Transverse colon (tissue), 4 donors: ENCODE data around the gene LRRC4C. TPM values are rescaled to one million over a fixed set of nuclear protein-coding genes. Genes with fewer than 3 reads are reported as not detected.

Experiments
- DNase-seq: peaks from one replicate; pipeline ENCODE4 v3.0.0-alpha.2; 2019
- H3K27ac ChIP-seq, 4 donors: fragments of 200-600 bp; sonication (generic); 2 replicates each; pipeline ENCODE4 v1.5.1; 2016 to 2018; ENCODE audit warnings: inconsistent platforms in 4 of 4
- H3K27me3 ChIP-seq: fragments of 200-600 bp; sonication (generic); 2 replicates; pipeline ENCODE4 v1.5.1; 2017; ENCODE audit warnings: inconsistent platforms
- H3K36me3 ChIP-seq, 4 donors: fragments of 200-600 bp; sonication (generic); 2 replicates each; pipeline ENCODE4 v1.5.1; 2017 to 2019; ENCODE audit warnings: inconsistent platforms in 4 of 4
- H3K4me1 ChIP-seq, 4 donors: fragments of 200-600 bp; sonication (generic); 2 replicates each; pipeline ENCODE4 v1.5.1; 2017 to 2020; ENCODE audit warnings: inconsistent platforms in 4 of 4
- H3K4me3 ChIP-seq, 4 donors: fragments of 200-600 bp; sonication (generic); 1 replicate in 1 of 4; 2 replicates in 3 of 4; pipeline versions ENCODE4 v1.5.1 to v1.6.1; 2017 to 2019; ENCODE audit warnings: inconsistent platforms in 4 of 4
- H3K9me3 ChIP-seq, 2 donors: fragments of 200-600 bp; sonication (generic); 2 replicates each; pipeline ENCODE4 v1.5.1; 2017 to 2019; ENCODE audit warnings: inconsistent platforms in 2 of 2
- EP300 ChIP-seq: sonication (generic); formaldehyde crosslinking; IDR thresholded peaks from one replicate; pipeline ENCODE4 v1.6.1; 2017; ENCODE audit warnings: antibody characterized with exemption, low read depth
- POLR2A ChIP-seq: fragments of 450-650 bp; IDR thresholded peaks from one replicate; pipeline ENCODE4 v1.6.1; 2016; ENCODE audit warnings: antibody characterized with exemption, mild to moderate bottlenecking, moderate library complexity
- POLR2AphosphoS5 ChIP-seq, 3 donors: sonication (generic); formaldehyde crosslinking; IDR thresholded peaks; one replicate each; pipeline ENCODE4 v1.6.1; 2016; ENCODE audit warnings: antibody characterized with exemption in 3 of 3
- WGBS, 2 donors: methylation state at CpG; one replicate each; pipeline ENCODE4 v1.1.5; 2018; ENCODE audit warnings: low coverage in 1 of 2; 5-methylcytosine and 5-hydroxymethylcytosine counted together
- in situ Hi-C, 4 donors: fragments of 200-750 bp; cut with MboI; loops; one replicate each; pipeline versions ENCODE4 v1.15.0 to v1.15.1; 2017; ENCODE audit warnings: low sequenced_read_pairs in 3 of 4, low pct_ligation_motif_present in 1 of 4, low pct_unique_long_range_greater_than_20kb in 1 of 4
- intact Hi-C: fragments of 100-400 bp; cut with DNase I; formaldehyde crosslinking; loops from one replicate; pipeline ENCODE4 v1.15.1; 2023; ENCODE audit warnings: low total_unique reads
- total RNA-seq, 4 donors: library from RNA; depleted of rRNA; stranded (reverse); fragments of >200 nt; gene quantifications; one replicate each; pipeline ENCODE4 v1.1.0, GENCODE V29; 2016
- TF ChIP-seq, protein P1 (sequence below), 5 experiments: fragments of 200-600 bp in 3 of 5; fragments of 450-650 bp in 2 of 5; sonication (generic) in 3 of 5; IDR thresholded peaks; 1 replicate in 2 of 5; 2 replicates in 3 of 5; pipeline ENCODE4 v1.5.1; 2016 to 2017; ENCODE audit warnings: antibody characterized with exemption in 5 of 5, inconsistent platforms in 3 of 5, mild to moderate bottlenecking in 2 of 5, moderate library complexity in 1 of 5

The LRRC4C gene
- total RNA-seq, 4 donors from 2014 or later: 0.55 to 1.9 (median 0.64) TPM; not detected in 1

DNA sequence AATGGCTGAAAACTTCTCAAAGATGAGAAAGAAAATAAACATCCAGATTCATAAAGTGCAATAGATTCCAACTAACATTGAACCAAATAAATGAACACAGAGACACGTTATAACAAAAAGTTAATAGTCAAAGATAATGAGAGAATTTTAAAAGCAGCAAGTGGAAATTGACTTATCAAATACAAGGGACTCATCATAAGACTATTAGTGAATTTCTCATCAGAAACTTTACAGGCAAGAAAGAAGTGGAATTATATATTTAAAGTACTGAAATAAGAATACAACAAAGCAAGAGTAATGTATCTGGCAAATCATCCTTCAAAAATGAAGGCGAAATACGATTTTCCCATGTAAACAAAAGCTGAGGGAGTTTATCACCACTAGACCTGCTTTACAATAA lies 852.7 kb downstream of the LRRC4C start:
- no peaks in the 10 kb centered on the region for H3K36me3 ChIP-seq
- peaks cover 2 to 37% of the 10 kb centered on the region in 2 donors for H3K9me3 ChIP-seq
- no peak overlapping the region for H3K4me3 ChIP-seq
- H3K27me3 ChIP-seq: no peaks in the 10 kb centered on the region
- no peak for TF ChIP-seq POLR2A
- no peak for TF ChIP-seq POLR2AphosphoS5 (IDR thresholded peaks at IDR 0.05)
- TF ChIP-seq, protein P1, sequence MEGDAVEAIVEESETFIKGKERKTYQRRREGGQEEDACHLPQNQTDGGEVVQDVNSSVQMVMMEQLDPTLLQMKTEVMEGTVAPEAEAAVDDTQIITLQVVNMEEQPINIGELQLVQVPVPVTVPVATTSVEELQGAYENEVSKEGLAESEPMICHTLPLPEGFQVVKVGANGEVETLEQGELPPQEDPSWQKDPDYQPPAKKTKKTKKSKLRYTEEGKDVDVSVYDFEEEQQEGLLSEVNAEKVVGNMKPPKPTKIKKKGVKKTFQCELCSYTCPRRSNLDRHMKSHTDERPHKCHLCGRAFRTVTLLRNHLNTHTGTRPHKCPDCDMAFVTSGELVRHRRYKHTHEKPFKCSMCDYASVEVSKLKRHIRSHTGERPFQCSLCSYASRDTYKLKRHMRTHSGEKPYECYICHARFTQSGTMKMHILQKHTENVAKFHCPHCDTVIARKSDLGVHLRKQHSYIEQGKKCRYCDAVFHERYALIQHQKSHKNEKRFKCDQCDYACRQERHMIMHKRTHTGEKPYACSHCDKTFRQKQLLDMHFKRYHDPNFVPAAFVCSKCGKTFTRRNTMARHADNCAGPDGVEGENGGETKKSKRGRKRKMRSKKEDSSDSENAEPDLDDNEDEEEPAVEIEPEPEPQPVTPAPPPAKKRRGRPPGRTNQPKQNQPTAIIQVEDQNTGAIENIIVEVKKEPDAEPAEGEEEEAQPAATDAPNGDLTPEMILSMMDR (IDR thresholded peaks at IDR 0.05): no peak
- TF ChIP-seq EP300: no peak
- no peaks in the 10 kb centered on the region for H3K4me1 ChIP-seq
- intact Hi-C loops (no loop called here), in situ Hi-C loops (no loop called here)
- 73 to 76% methylated on average over 3 of the region's 3 CpGs for WGBS, 2 donors
- no peak overlapping the region for H3K27ac ChIP-seq
- no peak for DNase-seq

- DNase-seq: no peak
Observed at GRCh38 chr11:40602866-40603552, 856.4 kb downstream of the LRRC4C start.

DNA sequence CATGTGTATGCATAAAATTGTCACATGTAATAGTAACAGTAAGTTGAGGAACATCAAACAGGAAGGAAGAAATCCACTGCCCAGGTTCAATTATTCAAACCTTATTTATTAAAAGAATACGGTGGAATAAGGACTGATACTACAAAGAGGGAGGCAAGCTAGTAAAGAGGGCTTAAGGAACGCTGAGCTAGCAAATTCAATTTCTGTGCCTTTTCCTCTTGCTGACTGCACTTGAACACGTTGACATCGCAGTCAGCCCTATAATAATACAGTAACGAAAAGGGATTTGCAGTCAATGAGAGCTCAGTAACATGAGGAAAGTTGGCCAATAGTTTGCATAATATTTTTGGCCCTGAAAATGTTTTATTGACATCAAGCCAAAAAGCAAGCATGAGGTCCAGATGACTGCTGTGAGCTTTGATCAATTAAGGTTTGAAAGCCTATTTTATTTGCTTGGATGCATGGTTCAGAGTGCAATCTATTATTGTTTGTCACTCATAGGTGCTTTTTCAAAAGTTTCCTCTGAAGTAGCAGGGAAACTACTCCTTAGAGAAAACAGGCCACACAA lies 861.8 kb downstream of the LRRC4C start:
- intact Hi-C loops (no loop called here), in situ Hi-C loops (no loop called here)
- Histone ChIP-seq H3K9me3 (no peaks in the 10 kb centered on the region), H3K4me3 (no peak overlapping the region), H3K27ac (no peak overlapping the region), H3K27me3 (no peaks in the 10 kb centered on the region), H3K4me1 (no peaks in the 10 kb centered on the region), H3K36me3 (no peaks in the 10 kb centered on the region)
- TF ChIP-seq POLR2AphosphoS5 (IDR thresholded peaks at IDR 0.05) (no peak), EP300 (no peak), POLR2A (no peak)
- TF ChIP-seq, protein P1 (IDR thresholded peaks at IDR 0.05): no peak
- no peak for DNase-seq
- WGBS, 2 donors: 60 to 63% methylated on average over 5 of the region's 5 CpGs

More at GRCh38 chr11:40602866-40603552, 856.4 kb downstream of the LRRC4C start:
- intact Hi-C loops (no loop called here), in situ Hi-C loops (no loop called here)
- WGBS, 2 donors: 65 to 69% methylated on average over 3 of the region's 3 CpGs
- no peak overlapping the region for H3K4me3 ChIP-seq
- no peaks in the 10 kb centered on the region for H3K27me3 ChIP-seq
- peaks cover 2 to 15% of the 10 kb centered on the region in 2 donors for H3K9me3 ChIP-seq
- H3K36me3 ChIP-seq: no peaks in the 10 kb centered on the region
- no peak overlapping the region for H3K27ac ChIP-seq
- no peaks in the 10 kb centered on the region for H3K4me1 ChIP-seq
- TF ChIP-seq POLR2AphosphoS5 (IDR thresholded peaks at IDR 0.05): no peak
- TF ChIP-seq POLR2A: no peak
- TF ChIP-seq, protein P1 (IDR thresholded peaks at IDR 0.05): no peak
- no peak for TF ChIP-seq EP300

DNA sequence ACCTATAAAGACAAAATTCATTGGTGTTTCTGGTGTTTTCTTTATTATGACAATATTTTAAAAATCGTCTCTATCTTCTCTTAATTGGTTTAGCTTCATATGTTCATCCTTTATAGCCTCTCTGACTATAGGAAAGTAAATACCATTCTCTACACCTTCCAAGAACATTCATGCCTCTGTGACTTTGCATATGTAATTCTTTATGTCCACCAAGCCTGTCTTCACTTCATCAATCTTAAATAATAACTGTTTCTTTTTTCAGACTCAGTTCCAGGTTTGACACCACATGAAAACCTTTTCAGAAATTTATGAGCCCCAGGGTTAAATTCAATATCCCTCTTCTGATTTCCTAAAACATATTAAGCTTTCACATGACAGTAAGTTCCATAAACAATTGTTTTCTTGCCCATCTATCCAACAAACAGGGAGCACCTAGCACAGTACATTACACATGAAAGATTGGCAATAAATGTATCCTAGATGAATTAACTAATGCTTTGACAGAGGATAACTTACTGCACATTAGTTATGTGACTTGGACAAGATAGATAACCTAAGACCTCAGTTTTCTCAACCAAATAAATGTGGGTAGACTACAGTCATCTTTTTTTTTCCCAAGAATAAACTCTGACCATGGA lies 886.1 kb downstream of the LRRC4C start:
- in situ Hi-C loops (no loop called here), intact Hi-C loops (no loop called here)
- TF ChIP-seq POLR2A: no peak
- TF ChIP-seq EP300: no peak
- no peak for DNase-seq
- Histone ChIP-seq H3K27ac (no peak overlapping the region), H3K9me3 (no peaks in the 10 kb centered on the region), H3K4me1 (no peaks in the 10 kb centered on the region), H3K4me3 (no peak overlapping the region), H3K27me3 (no peaks in the 10 kb centered on the region), H3K36me3 (no peaks in the 10 kb centered on the region)
- WGBS, 2 donors: 25 to 33% methylated on average over 1 of the region's 1 CpG
